ENCODE measurements around the gene DHRS12. TPM values are rescaled to one million over a fixed set of nuclear protein-coding genes. Genes with fewer than 3 reads are reported as not detected.

Gene DHRS12
- total and polyA plus RNA-seq, 3 experiments from 2014 or later = 7.1 to 35.6 (median 7.2) TPM

DNA sequence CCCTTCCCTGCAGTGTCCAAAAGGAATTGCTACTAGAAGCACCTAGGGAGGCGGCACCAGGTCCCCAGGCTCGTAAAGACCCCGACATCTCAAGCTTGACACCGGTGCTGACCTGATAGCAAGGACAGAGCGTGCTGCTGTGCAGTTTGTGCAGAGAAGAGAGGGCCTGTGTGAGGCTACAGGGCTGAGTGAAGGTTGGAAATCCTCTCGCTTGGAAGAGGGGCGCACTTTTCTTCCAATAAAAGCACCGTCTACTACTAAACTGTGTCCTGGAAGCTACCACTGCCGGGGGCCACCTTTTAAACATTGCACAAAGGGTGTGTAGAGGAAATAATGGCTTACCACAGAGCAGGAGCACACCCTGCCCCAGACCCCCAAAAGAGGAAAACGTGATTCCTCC lies 30.0 kb upstream of the DHRS12 start:
- Histone ChIP-seq H3K36me3 (ENCODE audit: insufficient read depth, low read length) (no peaks in the 10 kb centered on the region), H3K4me3 (ENCODE audit: low read length) (no peak overlapping the region), H3K9me3 (ENCODE audit: low read length) (no peaks in the 10 kb centered on the region), H3K27me3 (ENCODE audit: insufficient read depth, low read length, poor library complexity, severe bottlenecking) (no peaks in the 10 kb centered on the region), H3K4me1 (ENCODE audit: insufficient read depth, low read length) (peaks cover 22% of the 10 kb centered on the region), H3K27ac (ENCODE audit: low read depth, low read length) (no peak overlapping the region)
- Mint-ChIP-seq H3K9me3 (no peaks in the 10 kb centered on the region), H3K36me3 (peaks cover 0 to 1% (median 0%) of the 10 kb centered on the region in 3 donors), H3K4me3 (no peak overlapping the region), H3K27me3 (peaks cover 0 to 4% of the 10 kb centered on the region in 2 donors), H3K27ac (peak overlapping the region in 2 of 8 donors; percentile 29 to 79), H3K4me1 (peaks cover 6 to 28% (median 19%) of the 10 kb centered on the region in 3 donors)
- CTCF ChIA-PET = interaction anchor here (0.7 to 9.6 kb wide), 5 partner anchors 8 to 389 kb away, joined by 3 to 188 read pairs (median 5); partner anchors contain the start of gene TMEM272
- POLR2A ChIA-PET = no interaction called here
- DNase-seq = no peak

DNA sequence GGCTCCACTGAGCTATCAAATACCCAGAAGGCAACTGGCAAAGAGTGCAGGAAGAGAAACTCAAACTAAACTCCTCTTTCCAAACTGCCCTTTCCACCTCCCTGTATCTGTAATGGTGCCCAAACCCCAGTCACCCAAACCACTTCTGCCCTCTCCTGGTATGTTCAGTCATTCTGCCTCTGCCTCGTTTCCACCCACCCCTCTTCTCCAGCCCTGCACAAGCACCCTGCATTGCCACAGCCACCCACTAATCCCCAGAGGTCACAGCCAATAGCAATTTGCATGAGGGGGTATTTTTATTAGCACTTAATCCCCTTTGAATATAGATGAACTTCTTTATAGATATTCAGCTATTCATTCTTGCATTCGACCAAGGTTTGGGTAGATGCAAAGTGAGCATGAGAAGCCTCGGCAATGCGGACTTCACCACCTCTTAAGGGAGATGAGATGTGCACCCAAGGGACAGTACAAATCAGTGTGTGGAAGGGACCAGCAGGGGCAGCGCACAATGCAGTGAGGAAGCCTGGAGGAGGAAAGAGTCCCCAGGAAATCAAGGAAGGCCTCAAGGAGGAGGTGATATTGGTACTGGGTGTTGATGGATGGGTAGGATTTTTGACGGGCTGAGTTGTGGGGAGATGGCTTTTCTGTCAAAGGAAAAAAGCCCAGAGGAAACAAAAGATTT lies 28.6 kb upstream of the DHRS12 start:
- Mint-ChIP-seq H3K27me3 (no peaks in the 10 kb centered on the region), H3K36me3 (peaks cover 0 to 1% (median 0%) of the 10 kb centered on the region in 3 donors), H3K4me1 (peaks cover 17 to 39% (median 32%) of the 10 kb centered on the region in 3 donors), H3K9me3 (no peaks in the 10 kb centered on the region), H3K4me3 (peak overlapping the region in 1 of 7 donors; percentile 24), H3K27ac (peak overlapping the region in 5 of 8 donors; percentile 0 to 74 (median 38))
- Histone ChIP-seq H3K27ac (ENCODE audit: low read depth, low read length) (no peak overlapping the region), H3K4me1 (ENCODE audit: insufficient read depth, low read length) (peaks cover 36% of the 10 kb centered on the region), H3K4me3 (ENCODE audit: low read length) (no peak overlapping the region), H3K27me3 (ENCODE audit: insufficient read depth, low read length, poor library complexity, severe bottlenecking) (no peaks in the 10 kb centered on the region), H3K9me3 (ENCODE audit: low read length) (no peaks in the 10 kb centered on the region), H3K36me3 (ENCODE audit: insufficient read depth, low read length) (no peaks in the 10 kb centered on the region)
- DNase-seq = peak; percentile 26 to 75 (median 60)
- POLR2A ChIA-PET = interaction anchor here (0.6 to 1.2 kb wide), 5 partner anchors 11 to 359 kb away, joined by 3 to 7 read pairs (median 3); no protein-coding TSS in a partner anchor
- CTCF ChIA-PET = interaction anchor here (0.9 to 9.6 kb wide), 13 partner anchors 11 to 415 kb away, joined by 3 to 188 read pairs (median 5); no protein-coding TSS in a partner anchor

DNA sequence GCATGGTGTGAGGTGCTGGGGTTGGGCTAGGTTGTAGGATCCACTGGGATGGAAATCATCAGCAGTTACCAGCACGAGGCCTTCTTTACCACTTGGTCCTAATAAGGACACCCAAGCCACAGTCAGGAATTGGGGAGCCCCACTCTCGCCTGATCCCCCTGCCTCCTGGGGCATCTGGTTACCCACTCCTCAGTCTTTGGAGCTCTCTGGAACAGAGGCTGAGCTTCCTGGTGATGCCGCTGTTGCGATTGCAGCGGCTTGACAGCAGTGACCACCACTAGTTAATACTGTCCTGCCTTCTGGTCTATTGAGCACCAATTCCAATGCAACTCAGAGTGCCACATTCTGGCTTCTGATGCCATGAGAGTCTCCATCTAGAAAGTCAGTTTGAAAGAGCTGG lies 27.6 kb upstream of the DHRS12 start:
- H3K27ac Mint-ChIP-seq = no peak overlapping the region
- no peak overlapping the region for H3K4me3 ChIP-seq (ENCODE audit: low read length)
- H3K9me3 ChIP-seq (ENCODE audit: low read length) = no peaks in the 10 kb centered on the region
- H3K36me3 Mint-ChIP-seq = peaks cover 0 to under 1% (median 0%) of the 10 kb centered on the region in 3 donors
- POLR2A ChIA-PET = interaction anchor here (1.1 to 1.2 kb wide), 2 partner anchors 10 to 16 kb away, joined by 3 to 7 read pairs; no protein-coding TSS in a partner anchor
- H3K4me1 ChIP-seq (ENCODE audit: insufficient read depth, low read length) = peaks cover 47% of the 10 kb centered on the region
- H3K9me3 Mint-ChIP-seq = no peaks in the 10 kb centered on the region
- H3K4me1 Mint-ChIP-seq = peaks cover 28 to 50% (median 43%) of the 10 kb centered on the region in 3 donors
- no peak overlapping the region for H3K27ac ChIP-seq (ENCODE audit: low read depth, low read length)
- no peak for DNase-seq
- no peak overlapping the region for H3K4me3 Mint-ChIP-seq
- H3K36me3 ChIP-seq (ENCODE audit: insufficient read depth, low read length) = no peaks in the 10 kb centered on the region
- no peaks in the 10 kb centered on the region for H3K27me3 Mint-ChIP-seq
- CTCF ChIA-PET = interaction anchor here (0.6 to 9.6 kb wide), 12 partner anchors 10 to 398 kb away, joined by 3 to 188 read pairs (median 6); no protein-coding TSS in a partner anchor
- no peaks in the 10 kb centered on the region for H3K27me3 ChIP-seq (ENCODE audit: insufficient read depth, low read length, poor library complexity, severe bottlenecking)

- DNase-seq = no peak
- no peak overlapping the region for H3K27ac ChIP-seq (ENCODE audit: low read depth, low read length)
- CTCF ChIA-PET = interaction anchor here (0.8 to 6.3 kb wide), 3 partner anchors 10 to 15 kb away, joined by 3 to 109 read pairs (median 3); no protein-coding TSS in a partner anchor
- H3K36me3 ChIP-seq (ENCODE audit: insufficient read depth, low read length) = no peaks in the 10 kb centered on the region
- Mint-ChIP-seq H3K4me3 (no peak overlapping the region), H3K27ac (peak overlapping the region in 1 of 8 donors; percentile 72), H3K36me3 (no peaks in the 10 kb centered on the region), H3K27me3 (no peaks in the 10 kb centered on the region), H3K4me1 (peaks cover 45 to 68% (median 62%) of the 10 kb centered on the region in 3 donors), H3K9me3 (no peaks in the 10 kb centered on the region)
- H3K27me3 ChIP-seq (ENCODE audit: insufficient read depth, low read length, poor library complexity, severe bottlenecking) = no peaks in the 10 kb centered on the region
- peaks cover 66% of the 10 kb centered on the region for H3K4me1 ChIP-seq (ENCODE audit: insufficient read depth, low read length)
- POLR2A ChIA-PET = no interaction called here
- H3K9me3 ChIP-seq (ENCODE audit: low read length) = no peaks in the 10 kb centered on the region
- H3K4me3 ChIP-seq (ENCODE audit: low read length) = no peak overlapping the region
Observed at GRCh38 chr13:51829568-51829899, 25.6 kb upstream of the DHRS12 start.

- Mint-ChIP-seq H3K36me3 (no peaks in the 10 kb centered on the region), H3K27ac (peak overlapping the region in 2 of 8 donors; percentile 66 to 79), H3K4me1 (peaks cover 51 to 70% (median 65%) of the 10 kb centered on the region in 3 donors), H3K9me3 (no peaks in the 10 kb centered on the region), H3K27me3 (no peaks in the 10 kb centered on the region), H3K4me3 (peak overlapping the region in 1 of 7 donors; percentile 33)
- no peak for DNase-seq
- Histone ChIP-seq H3K4me1 (ENCODE audit: insufficient read depth, low read length) (peaks cover 72% of the 10 kb centered on the region), H3K9me3 (ENCODE audit: low read length) (no peaks in the 10 kb centered on the region), H3K27me3 (ENCODE audit: insufficient read depth, low read length, poor library complexity, severe bottlenecking) (no peaks in the 10 kb centered on the region), H3K36me3 (ENCODE audit: insufficient read depth, low read length) (no peaks in the 10 kb centered on the region), H3K4me3 (ENCODE audit: low read length) (no peak overlapping the region), H3K27ac (ENCODE audit: low read depth, low read length) (no peak overlapping the region)
- CTCF ChIA-PET = interaction anchor here (0.8 to 6.3 kb wide), 4 partner anchors 10 to 298 kb away, joined by 3 to 109 read pairs (median 3); no protein-coding TSS in a partner anchor
- POLR2A ChIA-PET = no interaction called here
Observed at GRCh38 chr13:51828730-51829567, 25.0 kb upstream of the DHRS12 start.

DNA sequence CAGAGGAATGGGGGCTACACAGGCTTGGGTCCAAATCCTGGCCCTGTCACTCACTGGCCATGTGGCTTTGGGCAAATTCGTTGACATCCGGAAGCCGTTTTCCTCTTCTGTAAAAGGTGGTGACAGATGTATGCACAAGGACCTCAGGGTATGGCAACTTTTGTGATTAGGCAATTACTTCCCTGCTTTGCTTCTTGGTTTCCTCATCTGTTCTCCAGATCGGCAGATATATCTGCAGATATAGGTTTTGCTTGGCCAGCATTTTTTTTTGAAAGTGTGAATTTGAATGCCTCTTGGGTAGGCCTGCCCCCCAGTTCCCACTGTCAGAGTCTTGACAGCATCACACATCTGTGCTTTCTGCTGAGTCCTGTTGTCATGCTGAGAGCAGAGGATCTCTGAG lies 23.3 kb upstream of the DHRS12 start:
- DNase-seq = no peak
- H3K27me3 ChIP-seq (ENCODE audit: insufficient read depth, low read length, poor library complexity, severe bottlenecking) = no peaks in the 10 kb centered on the region
- peaks cover 84% of the 10 kb centered on the region for H3K4me1 ChIP-seq (ENCODE audit: insufficient read depth, low read length)
- no peaks in the 10 kb centered on the region for H3K36me3 Mint-ChIP-seq
- no peaks in the 10 kb centered on the region for H3K9me3 Mint-ChIP-seq
- POLR2A ChIA-PET = interaction anchor here (1.9 kb wide), 1 partner anchor 12 kb away, joined by 8 read pairs; no protein-coding TSS in a partner anchor
- H3K36me3 ChIP-seq (ENCODE audit: insufficient read depth, low read length) = no peaks in the 10 kb centered on the region
- peak overlapping the region; percentile 86 to 97 (median 94) for H3K27ac Mint-ChIP-seq
- CTCF ChIA-PET = interaction anchor here (0.7 to 6.3 kb wide), 6 partner anchors 13 to 300 kb away, joined by 3 to 109 read pairs (median 6); partner anchors contain the start of gene TMEM272
- H3K4me3 Mint-ChIP-seq = peak overlapping the region in 6 of 7 donors; percentile 49 to 90 (median 72)
- H3K9me3 ChIP-seq (ENCODE audit: low read length) = no peaks in the 10 kb centered on the region
- H3K4me3 ChIP-seq (ENCODE audit: low read length) = peak overlapping the region; percentile 78
- no peaks in the 10 kb centered on the region for H3K27me3 Mint-ChIP-seq
- H3K27ac ChIP-seq (ENCODE audit: low read depth, low read length) = no peak overlapping the region
- H3K4me1 Mint-ChIP-seq = peaks cover 61 to 81% (median 78%) of the 10 kb centered on the region in 3 donors

GRCh38 chr13:51826606-51827005 lies 22.6 kb upstream of the DHRS12 start:
- peaks cover 64 to 81% (median 78%) of the 10 kb centered on the region in 3 donors for H3K4me1 Mint-ChIP-seq
- H3K27me3 Mint-ChIP-seq = no peaks in the 10 kb centered on the region
- H3K9me3 ChIP-seq (ENCODE audit: low read length) = no peaks in the 10 kb centered on the region
- no peaks in the 10 kb centered on the region for H3K36me3 ChIP-seq (ENCODE audit: insufficient read depth, low read length)
- H3K36me3 Mint-ChIP-seq = no peaks in the 10 kb centered on the region
- H3K27ac ChIP-seq (ENCODE audit: low read depth, low read length) = peak overlapping the region; percentile 25
- ChIA-PET CTCF (interaction anchor here (0.7 to 6.3 kb wide), 6 partner anchors 11 to 23 kb away, joined by 3 to 109 read pairs (median 7); partner anchors contain the start of gene TMEM272), POLR2A (interaction anchor here (1.2 to 1.9 kb wide), 3 partner anchors 11 to 373 kb away, joined by 5 to 15 read pairs (median 8); partner anchors contain the start of gene INTS6)
- peak overlapping the region; percentile 90 to 97 (median 94) for H3K27ac Mint-ChIP-seq
- peaks cover 84% of the 10 kb centered on the region for H3K4me1 ChIP-seq (ENCODE audit: insufficient read depth, low read length)
- H3K4me3 Mint-ChIP-seq = peak overlapping the region in 6 of 7 donors; percentile 68 to 90 (median 81)
- H3K4me3 ChIP-seq (ENCODE audit: low read length) = peak overlapping the region; percentile 78
- H3K9me3 Mint-ChIP-seq = no peaks in the 10 kb centered on the region
- H3K27me3 ChIP-seq (ENCODE audit: insufficient read depth, low read length, poor library complexity, severe bottlenecking) = no peaks in the 10 kb centered on the region
- DNase-seq = peak in 1 of 5 donors; percentile 42
